ENCODE data around the gene EYS. TPM values are rescaled to one million over a fixed set of nuclear protein-coding genes. Genes with fewer than 3 reads are reported as not detected.

EYS gene
- total RNA-seq, 6 experiments from 2014 or later: 0.18 TPM; not detected in 5

- DNase-seq: no peak
- H3K27me3 Mint-ChIP-seq (ENCODE audit: insufficient read depth): no peaks in the 10 kb centered on the region
- H3K4me1 Mint-ChIP-seq (ENCODE audit: low read depth): no peaks in the 10 kb centered on the region
- no peaks in the 10 kb centered on the region for H3K36me3 Mint-ChIP-seq (ENCODE audit: low read depth)
- peaks cover 10% of the 10 kb centered on the region for H3K9me3 Mint-ChIP-seq
- TF ChIP-seq CTCF (IDR thresholded peaks at IDR 0.05): no peak
- H3K27ac Mint-ChIP-seq: no peak overlapping the region
- no peak overlapping the region for H3K4me3 Mint-ChIP-seq
Measured at GRCh38 chr6:65182681-65183080, 524.3 kb downstream of the EYS start.

- H3K9me3 Mint-ChIP-seq: peaks cover 22% of the 10 kb centered on the region
- DNase-seq: no peak
- H3K4me1 Mint-ChIP-seq (ENCODE audit: low read depth): no peaks in the 10 kb centered on the region
- H3K36me3 Mint-ChIP-seq (ENCODE audit: low read depth): no peaks in the 10 kb centered on the region
- H3K4me3 Mint-ChIP-seq: no peak overlapping the region
- no peak for TF ChIP-seq CTCF (IDR thresholded peaks at IDR 0.05)
- no peaks in the 10 kb centered on the region for H3K27me3 Mint-ChIP-seq (ENCODE audit: insufficient read depth)
- no peak overlapping the region for H3K27ac Mint-ChIP-seq
Measured at GRCh38 chr6:65170273-65170672, 536.8 kb downstream of the EYS start.

- Mint-ChIP-seq H3K27ac (no peak overlapping the region), H3K27me3 (ENCODE audit: insufficient read depth) (no peaks in the 10 kb centered on the region)
Measured at GRCh38 chr6:65161661-65162060, 545.4 kb downstream of the EYS start.

GRCh38 chr6:65157025-65157424 is 550.0 kb downstream of the EYS start:
- no peak for DNase-seq
- peaks cover 26% of the 10 kb centered on the region for H3K9me3 Mint-ChIP-seq
- H3K27ac Mint-ChIP-seq: no peak overlapping the region
- H3K36me3 Mint-ChIP-seq (ENCODE audit: low read depth): no peaks in the 10 kb centered on the region; the same call in 1 of the 2 replicates
- TF ChIP-seq CTCF (IDR thresholded peaks at IDR 0.05): no peak
- no peak overlapping the region for H3K4me3 Mint-ChIP-seq
- no peaks in the 10 kb centered on the region for H3K27me3 Mint-ChIP-seq (ENCODE audit: insufficient read depth)
- no peaks in the 10 kb centered on the region for H3K4me1 Mint-ChIP-seq (ENCODE audit: low read depth)

More at GRCh38 chr6:65161661-65162060, 545.4 kb downstream of the EYS start:
- H3K9me3 Mint-ChIP-seq: peaks cover 34% of the 10 kb centered on the region
- no peaks in the 10 kb centered on the region for H3K4me1 Mint-ChIP-seq (ENCODE audit: low read depth)
- no peaks in the 10 kb centered on the region; the same call in 1 of the 2 replicates for H3K36me3 Mint-ChIP-seq (ENCODE audit: low read depth)
- no peak for TF ChIP-seq CTCF (IDR thresholded peaks at IDR 0.05)
- no peak for DNase-seq
- H3K4me3 Mint-ChIP-seq: no peak overlapping the region

GRCh38 chr6:65155083-65155482 is 551.9 kb downstream of the EYS start:
- no peaks in the 10 kb centered on the region for H3K4me1 Mint-ChIP-seq (ENCODE audit: low read depth)
- DNase-seq: no peak
- TF ChIP-seq CTCF (IDR thresholded peaks at IDR 0.05): no peak
- no peaks in the 10 kb centered on the region for H3K27me3 Mint-ChIP-seq (ENCODE audit: insufficient read depth)
- H3K27ac Mint-ChIP-seq: no peak overlapping the region
- no peak overlapping the region for H3K4me3 Mint-ChIP-seq
- H3K36me3 Mint-ChIP-seq (ENCODE audit: low read depth): no peaks in the 10 kb centered on the region; the same call in 1 of the 2 replicates
- H3K9me3 Mint-ChIP-seq: peaks cover 28% of the 10 kb centered on the region

- no peak overlapping the region for H3K4me3 Mint-ChIP-seq
- H3K9me3 Mint-ChIP-seq: peaks cover 24% of the 10 kb centered on the region
- no peak for DNase-seq
- TF ChIP-seq CTCF (IDR thresholded peaks at IDR 0.05): no peak
- no peaks in the 10 kb centered on the region for H3K4me1 Mint-ChIP-seq (ENCODE audit: low read depth)
- H3K36me3 Mint-ChIP-seq (ENCODE audit: low read depth): no peaks in the 10 kb centered on the region
- H3K27ac Mint-ChIP-seq: no peak overlapping the region
- H3K27me3 Mint-ChIP-seq (ENCODE audit: insufficient read depth): no peaks in the 10 kb centered on the region
Measured at GRCh38 chr6:65149841-65150240, 557.2 kb downstream of the EYS start.

All from HFFc6 (cell line).